Osteocyte (in vitro differentiated cells): Measurements from ENCODE around the gene FHIT. TPM values are rescaled to one million over a fixed set of nuclear protein-coding genes. Genes with fewer than 3 reads are reported as not detected.

Experiments used
- DNase-seq: peaks from one replicate; pipeline ENCODE4 v3.0.0; 2021; ENCODE audit warnings: mixed read lengths; ENCODE audit not compliant: unreplicated experiment; ENCODE audit errors: extremely low spot score
- H3K27ac Mint-ChIP-seq: one replicate; pipeline ENCODE4 v1.8.0; 2021; ENCODE audit warnings: mild to moderate bottlenecking, mixed read lengths; ENCODE audit not compliant: unreplicated experiment
- H3K27me3 Mint-ChIP-seq: one replicate; pipeline ENCODE4 v1.8.0; 2021; ENCODE audit warnings: mixed read lengths; ENCODE audit not compliant: unreplicated experiment
- H3K36me3 Mint-ChIP-seq: one replicate; pipeline ENCODE4 v1.8.0; 2021; ENCODE audit warnings: mixed read lengths; ENCODE audit not compliant: unreplicated experiment
- H3K4me1 Mint-ChIP-seq: one replicate; pipeline ENCODE4 v1.8.0; 2021; ENCODE audit warnings: mixed read lengths; ENCODE audit not compliant: unreplicated experiment
- H3K4me3 Mint-ChIP-seq: one replicate; pipeline ENCODE4 v1.8.0; 2021; ENCODE audit warnings: mild to moderate bottlenecking, moderate library complexity, mixed read lengths; ENCODE audit not compliant: unreplicated experiment
- H3K9me3 Mint-ChIP-seq: one replicate; pipeline ENCODE4 v1.8.0; 2021; ENCODE audit warnings: mixed read lengths; ENCODE audit not compliant: unreplicated experiment
- CTCF ChIP-seq: fragments of 200-600 bp; sonication (generic); IDR thresholded peaks from 2 replicates; pipeline ENCODE4 v1.5.0; 2021; ENCODE audit warnings: antibody characterized with exemption, mild to moderate bottlenecking, moderate library complexity
- total RNA-seq: library from RNA; stranded (reverse); gene quantifications from 2 replicates; pipeline ENCODE4 v1.2.1, GENCODE V29; 2021

The FHIT gene
- total RNA-seq, 1 donor from 2014 or later, result 2.3 TPM

- H3K36me3 Mint-ChIP-seq, result no peaks in the 10 kb centered on the region
- H3K4me1 Mint-ChIP-seq, result no peaks in the 10 kb centered on the region
- no peak for DNase-seq
- no peaks in the 10 kb centered on the region for H3K9me3 Mint-ChIP-seq
- no peak overlapping the region for H3K27ac Mint-ChIP-seq
- no peak for TF ChIP-seq CTCF
- H3K27me3 Mint-ChIP-seq, result peaks cover 11% of the 10 kb centered on the region
- H3K4me3 Mint-ChIP-seq, result no peak overlapping the region
Observed at GRCh38 chr3:60414011-60414410, 837.2 kb downstream of the FHIT start.

- Mint-ChIP-seq H3K36me3 (no peaks in the 10 kb centered on the region), H3K9me3 (no peaks in the 10 kb centered on the region), H3K27me3 (peaks cover 12% of the 10 kb centered on the region), H3K4me3 (no peak overlapping the region), H3K4me1 (no peaks in the 10 kb centered on the region), H3K27ac (no peak overlapping the region)
- no peak for DNase-seq
- no peak for TF ChIP-seq CTCF
Observed at GRCh38 chr3:60413551-60413950, 837.7 kb downstream of the FHIT start.

GRCh38 chr3:60403866-60404265 lies 847.4 kb downstream of the FHIT start:
- H3K9me3 Mint-ChIP-seq, result no peaks in the 10 kb centered on the region
- no peak overlapping the region for H3K27ac Mint-ChIP-seq
- DNase-seq, result no peak
- peaks cover 14% of the 10 kb centered on the region for H3K27me3 Mint-ChIP-seq
- TF ChIP-seq CTCF, result no peak
- no peaks in the 10 kb centered on the region for H3K4me1 Mint-ChIP-seq
- no peak overlapping the region for H3K4me3 Mint-ChIP-seq
- no peaks in the 10 kb centered on the region for H3K36me3 Mint-ChIP-seq

- Mint-ChIP-seq H3K36me3 (no peaks in the 10 kb centered on the region), H3K27ac (no peak overlapping the region), H3K9me3 (no peaks in the 10 kb centered on the region), H3K27me3 (peaks cover 14% of the 10 kb centered on the region), H3K4me1 (no peaks in the 10 kb centered on the region), H3K4me3 (no peak overlapping the region)
- DNase-seq, result no peak
- no peak for TF ChIP-seq CTCF
Observed at GRCh38 chr3:60402931-60403330, 848.3 kb downstream of the FHIT start.

GRCh38 chr3:60399861-60400845 lies 851.1 kb downstream of the FHIT start:
- H3K27ac Mint-ChIP-seq, result no peak overlapping the region
- H3K9me3 Mint-ChIP-seq, result no peaks in the 10 kb centered on the region
- H3K27me3 Mint-ChIP-seq, result peaks cover 30% of the 10 kb centered on the region
- H3K36me3 Mint-ChIP-seq, result no peaks in the 10 kb centered on the region
- H3K4me1 Mint-ChIP-seq, result no peaks in the 10 kb centered on the region
- no peak overlapping the region for H3K4me3 Mint-ChIP-seq
- DNase-seq, result no peak
- no peak for TF ChIP-seq CTCF
